Esophagus squamous epithelium (tissue), 4 donors: ENCODE results near the gene ENOX1.

ENCODE experiments used
- POLR2A ChIP-seq, 4 donors: fragments of 450-650 bp; IDR thresholded peaks; one replicate each; pipeline ENCODE4 v1.6.1; 2017; ENCODE audit warnings: antibody characterized with exemption in 4 of 4, mild to moderate bottlenecking in 4 of 4, moderate library complexity in 3 of 4
- TF ChIP-seq, protein P1 (sequence below), 6 experiments: fragments of 450-650 bp in 4 of 6; fragments of 200-600 bp in 2 of 6; sonication (generic) in 2 of 6; IDR thresholded peaks; one replicate each; pipeline ENCODE4 v1.5.1; 2016 to 2019; ENCODE audit warnings: antibody characterized with exemption in 6 of 6, mild to moderate bottlenecking in 4 of 6, moderate library complexity in 4 of 6

DNA sequence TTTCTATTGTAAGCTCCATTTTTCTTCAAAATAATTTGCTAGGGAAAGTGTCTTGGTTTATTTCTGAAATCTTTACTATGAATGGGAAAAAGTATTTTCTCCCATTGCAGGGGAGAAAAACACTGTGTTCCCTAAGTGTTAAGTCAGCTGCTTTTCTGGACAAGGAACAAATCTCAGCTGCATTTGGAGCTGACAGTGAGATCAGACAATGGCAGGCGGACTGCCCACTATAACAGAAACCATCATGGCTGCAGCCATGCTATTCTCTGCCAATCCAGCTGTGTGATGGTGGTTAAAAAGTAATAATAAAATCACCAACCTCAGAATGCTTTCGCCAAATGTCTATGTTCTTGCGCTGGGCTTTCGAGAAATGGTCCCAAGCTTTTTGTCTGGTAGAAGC lies 460.7 kb downstream of the ENOX1 start:
- TF ChIP-seq, protein P1, sequence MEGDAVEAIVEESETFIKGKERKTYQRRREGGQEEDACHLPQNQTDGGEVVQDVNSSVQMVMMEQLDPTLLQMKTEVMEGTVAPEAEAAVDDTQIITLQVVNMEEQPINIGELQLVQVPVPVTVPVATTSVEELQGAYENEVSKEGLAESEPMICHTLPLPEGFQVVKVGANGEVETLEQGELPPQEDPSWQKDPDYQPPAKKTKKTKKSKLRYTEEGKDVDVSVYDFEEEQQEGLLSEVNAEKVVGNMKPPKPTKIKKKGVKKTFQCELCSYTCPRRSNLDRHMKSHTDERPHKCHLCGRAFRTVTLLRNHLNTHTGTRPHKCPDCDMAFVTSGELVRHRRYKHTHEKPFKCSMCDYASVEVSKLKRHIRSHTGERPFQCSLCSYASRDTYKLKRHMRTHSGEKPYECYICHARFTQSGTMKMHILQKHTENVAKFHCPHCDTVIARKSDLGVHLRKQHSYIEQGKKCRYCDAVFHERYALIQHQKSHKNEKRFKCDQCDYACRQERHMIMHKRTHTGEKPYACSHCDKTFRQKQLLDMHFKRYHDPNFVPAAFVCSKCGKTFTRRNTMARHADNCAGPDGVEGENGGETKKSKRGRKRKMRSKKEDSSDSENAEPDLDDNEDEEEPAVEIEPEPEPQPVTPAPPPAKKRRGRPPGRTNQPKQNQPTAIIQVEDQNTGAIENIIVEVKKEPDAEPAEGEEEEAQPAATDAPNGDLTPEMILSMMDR (IDR thresholded peaks at IDR 0.05) = no peak
- TF ChIP-seq POLR2A (IDR thresholded peaks at IDR 0.05) = no peak
